ENCODE results near the gene MARCHF2.
"Not testable (repeated sequence)": the region's sequence is repeated elsewhere in the genome, so short reads cannot be mapped to it uniquely, and the experiment has no call there.

The MARCHF2 gene, protein sequence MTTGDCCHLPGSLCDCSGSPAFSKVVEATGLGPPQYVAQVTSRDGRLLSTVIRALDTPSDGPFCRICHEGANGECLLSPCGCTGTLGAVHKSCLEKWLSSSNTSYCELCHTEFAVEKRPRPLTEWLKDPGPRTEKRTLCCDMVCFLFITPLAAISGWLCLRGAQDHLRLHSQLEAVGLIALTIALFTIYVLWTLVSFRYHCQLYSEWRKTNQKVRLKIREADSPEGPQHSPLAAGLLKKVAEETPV

DNA sequence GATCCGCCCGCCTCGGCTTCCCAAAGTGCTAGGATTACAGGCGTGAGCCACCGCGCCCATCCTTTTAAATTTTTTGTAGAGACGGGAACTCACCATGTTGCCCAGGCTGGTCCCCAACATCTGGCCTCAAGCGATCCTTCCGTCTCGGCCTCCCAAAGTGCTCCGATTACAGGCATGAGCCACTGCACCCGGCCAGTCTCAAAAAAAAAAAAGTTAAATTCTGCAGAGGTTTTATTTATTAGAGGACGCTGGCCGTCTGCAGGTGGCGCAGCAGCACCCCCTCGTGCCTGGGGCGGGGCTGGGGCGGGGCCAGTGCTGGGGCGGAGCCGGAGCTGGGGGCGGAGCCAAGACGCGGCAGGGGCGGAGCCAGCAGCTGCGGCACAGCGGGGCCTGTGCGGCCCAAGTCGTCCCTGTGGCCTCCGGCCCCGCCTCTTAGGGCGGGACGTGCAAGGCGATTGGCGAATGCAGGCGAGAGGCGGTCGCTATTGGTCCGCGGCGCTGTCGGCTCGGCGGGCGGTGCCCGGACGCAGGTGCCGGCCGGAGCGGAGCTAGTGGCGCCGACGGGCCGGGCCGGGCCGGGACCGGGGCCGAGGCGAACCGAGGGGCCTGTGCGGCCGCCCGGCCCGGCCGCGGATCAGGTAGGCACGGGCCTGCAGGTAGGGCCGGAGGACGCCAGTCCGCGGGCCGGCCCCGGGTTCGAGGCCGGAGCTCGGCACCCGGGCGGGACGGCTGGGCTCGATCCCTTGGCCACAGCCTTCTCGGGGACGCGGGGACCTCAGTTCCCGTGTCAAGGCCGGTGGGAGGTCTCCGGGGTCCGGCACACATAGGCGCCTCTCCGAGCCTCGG, at the start of gene MARCHF2:
MARCHF2 (plus strand) TSS at position 523 of the 846 bp plus-strand sequence. CDS start 8,536 bp downstream, outside the sequence.
- DNase-seq: peak; percentile 99

DNA sequence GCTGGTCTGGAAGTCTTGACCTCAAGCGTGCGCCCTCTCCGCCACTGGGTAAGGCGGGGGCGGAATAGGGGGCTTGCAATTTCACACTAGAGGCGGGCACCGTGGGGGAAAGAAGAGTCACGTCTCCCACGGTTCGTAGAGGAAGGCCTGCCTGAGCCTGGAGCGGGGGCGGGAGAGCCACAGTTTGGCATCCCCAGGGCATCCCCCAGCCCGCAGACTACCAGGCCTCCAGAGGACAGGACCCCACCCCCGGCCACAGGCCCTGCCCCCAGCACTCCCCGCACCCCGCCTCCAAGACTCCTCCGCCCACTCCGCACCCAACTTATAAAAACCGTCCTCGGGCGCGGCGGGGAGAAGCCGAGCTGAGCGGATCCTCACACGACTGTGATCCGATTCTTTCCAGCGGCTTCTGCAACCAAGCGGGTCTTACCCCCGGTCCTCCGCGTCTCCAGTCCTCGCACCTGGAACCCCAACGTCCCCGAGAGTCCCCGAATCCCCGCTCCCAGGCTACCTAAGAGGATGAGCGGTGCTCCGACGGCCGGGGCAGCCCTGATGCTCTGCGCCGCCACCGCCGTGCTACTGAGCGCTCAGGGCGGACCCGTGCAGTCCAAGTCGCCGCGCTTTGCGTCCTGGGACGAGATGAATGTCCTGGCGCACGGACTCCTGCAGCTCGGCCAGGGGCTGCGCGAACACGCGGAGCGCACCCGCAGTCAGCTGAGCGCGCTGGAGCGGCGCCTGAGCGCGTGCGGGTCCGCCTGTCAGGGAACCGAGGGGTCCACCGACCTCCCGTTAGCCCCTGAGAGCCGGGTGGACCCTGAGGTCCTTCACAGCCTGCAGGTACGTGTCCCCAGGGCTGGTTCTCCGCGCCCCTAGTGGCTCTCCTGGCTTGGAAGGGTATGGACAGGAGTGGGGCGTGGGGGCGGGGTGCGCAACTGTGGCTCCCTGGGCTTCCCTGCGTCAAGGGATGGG, 49.0 kb upstream of the MARCHF2 start, which contains the start of gene ANGPTL4:
ANGPTL4 (plus strand) TSS at position 353 of the 969 bp plus-strand sequence; CDS start at position 520, 167 bp downstream.
- DNase-seq: peak; percentile 91 to 95 (median 92)

DNA sequence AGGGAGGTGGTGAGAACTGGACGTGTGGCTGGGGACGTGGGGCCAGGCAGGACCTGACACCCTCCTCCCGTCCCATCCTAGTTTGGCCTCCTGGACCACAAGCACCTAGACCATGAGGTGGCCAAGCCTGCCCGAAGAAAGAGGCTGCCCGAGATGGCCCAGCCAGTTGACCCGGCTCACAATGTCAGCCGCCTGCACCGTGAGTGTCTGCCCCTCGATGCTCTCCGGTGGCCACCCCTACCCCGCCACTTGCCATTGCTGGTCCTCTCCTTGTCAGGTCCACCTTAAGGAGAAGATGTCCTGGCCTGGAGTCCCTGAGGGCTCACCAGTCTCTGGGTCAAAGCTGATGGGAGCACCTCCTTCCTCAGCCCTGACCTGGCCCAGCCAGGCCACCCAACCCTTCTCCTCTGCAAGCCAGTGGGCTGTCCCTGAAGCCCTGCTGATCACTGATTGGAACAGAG, 47.0 kb upstream of the MARCHF2 start:
- no peak for DNase-seq

DNA sequence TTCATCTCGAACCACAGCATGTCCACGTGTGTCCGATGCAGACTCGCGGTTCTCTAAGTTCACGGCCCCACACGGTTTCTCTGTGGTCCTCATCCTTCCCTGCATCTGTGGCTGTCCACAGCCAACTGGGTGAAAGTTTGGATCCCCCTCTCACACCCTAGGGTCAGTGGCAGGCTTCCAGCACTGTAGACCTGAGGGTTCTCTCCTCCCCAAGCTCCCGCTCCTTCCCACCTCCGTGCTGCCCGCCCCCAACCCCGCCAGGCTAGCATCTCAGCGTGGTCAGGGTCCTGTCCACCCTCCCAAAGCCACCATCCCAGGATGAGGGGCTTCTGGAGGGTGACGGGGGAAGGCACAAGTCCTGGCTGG, 46.2 kb upstream of the MARCHF2 start:
- DNase-seq: no peak

DNA sequence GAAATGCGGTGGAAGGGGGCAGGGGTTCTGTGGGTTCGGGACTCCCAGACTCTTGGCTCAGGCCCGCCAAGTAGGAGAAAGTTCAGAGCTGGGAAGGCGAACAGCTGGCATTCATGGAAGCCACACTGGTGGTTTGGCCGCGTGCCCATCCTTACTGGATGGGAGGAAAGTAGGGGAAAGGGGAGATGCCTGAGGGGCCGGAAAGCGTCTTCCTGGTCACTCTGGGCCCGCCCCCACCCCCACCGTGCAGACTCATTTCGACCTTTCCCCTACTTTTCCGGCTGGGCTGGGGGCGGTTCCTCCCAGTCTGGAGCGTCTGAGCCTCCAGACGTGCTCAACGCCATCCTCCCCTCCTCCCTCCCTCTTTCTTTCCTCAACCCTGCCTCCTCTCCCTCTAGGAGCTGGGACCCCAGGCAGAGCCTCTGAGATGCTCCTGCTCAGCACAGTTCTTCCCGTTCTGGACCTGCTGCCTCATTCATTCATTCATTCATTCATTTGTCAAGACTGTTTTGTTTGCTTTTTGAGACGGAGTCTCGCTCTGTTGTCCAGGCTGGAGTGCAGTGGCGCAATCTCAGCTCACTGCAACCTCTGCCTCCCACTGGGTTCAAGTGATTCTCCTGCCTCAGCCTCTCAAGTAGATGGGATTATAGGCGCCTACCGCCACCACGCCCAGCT, 45.6 kb upstream of the MARCHF2 start:
- peak; percentile 43 to 77 (median 65) for DNase-seq

DNA sequence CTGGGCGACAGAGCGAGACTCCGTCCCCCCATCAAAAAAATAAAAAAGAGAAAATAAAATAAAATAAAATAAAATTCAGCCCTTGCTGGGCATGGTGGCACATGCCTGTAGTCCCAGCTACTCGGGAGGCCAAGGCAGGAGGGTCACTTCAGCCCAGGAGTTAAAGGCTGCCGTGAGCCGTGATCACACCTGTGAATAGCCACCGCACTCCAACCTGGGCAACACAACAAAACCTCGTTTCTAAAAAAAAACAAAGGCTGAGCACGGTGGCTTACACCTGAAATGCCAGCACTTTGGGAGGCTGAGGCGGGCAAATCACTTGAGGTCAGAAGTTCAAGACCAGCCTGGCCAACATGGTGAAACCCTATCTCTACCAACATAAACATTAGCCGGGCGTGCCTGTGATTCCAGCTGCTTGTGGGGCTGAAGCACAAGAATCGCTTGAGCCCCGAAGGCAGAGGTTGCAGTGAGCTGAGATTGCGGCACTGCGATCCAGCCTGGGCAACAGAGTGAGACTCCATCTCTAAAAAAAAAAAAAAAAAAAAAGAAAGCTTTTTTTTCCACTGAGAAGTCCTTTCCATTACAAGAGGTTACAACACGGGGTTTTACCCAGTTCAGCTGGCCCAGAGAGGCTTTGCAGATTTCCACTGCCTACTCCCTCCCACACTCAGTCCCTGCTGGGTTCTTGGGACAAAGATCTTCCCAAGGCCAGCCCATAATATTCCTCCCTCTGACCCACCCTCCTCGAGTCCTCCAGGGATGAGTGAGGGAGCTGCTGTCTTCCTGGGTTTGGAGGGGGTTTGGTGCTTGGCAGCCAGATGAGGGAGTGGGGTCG, 42.7 kb upstream of the MARCHF2 start:
- peak; percentile 56 to 75 (median 71) for DNase-seq

DNA sequence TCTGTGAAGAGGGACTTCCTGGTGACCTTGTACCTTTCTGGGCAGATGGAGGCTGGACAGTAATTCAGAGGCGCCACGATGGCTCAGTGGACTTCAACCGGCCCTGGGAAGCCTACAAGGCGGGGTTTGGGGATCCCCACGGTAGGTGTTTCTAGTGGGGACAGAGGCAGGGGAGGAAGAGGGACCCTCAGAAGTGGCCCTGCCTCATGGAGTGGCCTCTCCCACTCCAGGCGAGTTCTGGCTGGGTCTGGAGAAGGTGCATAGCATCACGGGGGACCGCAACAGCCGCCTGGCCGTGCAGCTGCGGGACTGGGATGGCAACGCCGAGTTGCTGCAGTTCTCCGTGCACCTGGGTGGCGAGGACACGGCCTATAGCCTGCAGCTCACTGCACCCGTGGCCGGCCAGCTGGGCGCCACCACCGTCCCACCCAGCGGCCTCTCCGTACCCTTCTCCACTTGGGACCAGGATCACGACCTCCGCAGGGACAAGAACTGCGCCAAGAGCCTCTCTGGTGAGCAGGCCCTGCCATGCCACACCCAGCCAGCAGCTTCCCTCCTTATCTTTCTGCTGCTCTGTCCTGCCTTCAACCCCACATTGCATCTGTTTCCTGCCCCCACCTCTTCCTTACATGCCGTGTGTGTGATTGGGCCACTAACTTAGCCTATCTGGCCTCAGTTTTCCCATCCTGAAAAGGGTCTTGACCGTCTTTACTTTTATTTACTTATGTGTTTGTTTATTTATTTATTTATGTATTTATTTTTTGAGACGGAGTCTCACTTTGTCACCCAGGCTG, 41.9 kb upstream of the MARCHF2 start:
- DNase-seq: no peak

DNA sequence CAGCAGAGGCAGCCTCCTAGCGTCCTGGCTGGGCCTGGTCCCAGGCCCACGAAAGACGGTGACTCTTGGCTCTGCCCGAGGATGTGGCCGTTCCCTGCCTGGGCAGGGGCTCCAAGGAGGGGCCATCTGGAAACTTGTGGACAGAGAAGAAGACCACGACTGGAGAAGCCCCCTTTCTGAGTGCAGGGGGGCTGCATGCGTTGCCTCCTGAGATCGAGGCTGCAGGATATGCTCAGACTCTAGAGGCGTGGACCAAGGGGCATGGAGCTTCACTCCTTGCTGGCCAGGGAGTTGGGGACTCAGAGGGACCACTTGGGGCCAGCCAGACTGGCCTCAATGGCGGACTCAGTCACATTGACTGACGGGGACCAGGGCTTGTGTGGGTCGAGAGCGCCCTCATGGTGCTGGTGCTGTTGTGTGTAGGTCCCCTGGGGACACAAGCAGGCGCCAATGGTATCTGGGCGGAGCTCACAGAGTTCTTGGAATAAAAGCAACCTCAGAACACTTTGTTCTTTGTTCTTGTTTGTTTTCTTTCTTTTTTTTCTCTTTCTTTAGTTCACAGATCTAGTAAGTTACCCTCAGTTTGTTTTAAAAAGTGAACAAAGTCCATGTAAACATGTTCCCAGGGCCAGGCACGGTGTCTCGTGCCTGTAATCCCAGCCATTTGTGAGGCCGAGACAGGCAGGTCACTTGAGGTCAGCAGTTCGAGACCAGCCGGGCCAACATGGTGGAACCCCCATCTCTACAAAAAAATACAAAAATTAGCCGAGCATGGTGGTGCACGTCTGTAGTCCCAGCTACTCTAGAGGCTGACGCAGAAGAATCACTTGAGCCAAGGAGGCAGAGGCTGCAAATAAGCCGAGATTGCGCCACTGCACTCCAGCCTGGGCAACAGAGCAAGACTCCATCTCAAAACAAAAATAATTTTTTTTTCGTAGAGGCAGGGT, 39.0 kb upstream of the MARCHF2 start:
- no peak for DNase-seq

DNA sequence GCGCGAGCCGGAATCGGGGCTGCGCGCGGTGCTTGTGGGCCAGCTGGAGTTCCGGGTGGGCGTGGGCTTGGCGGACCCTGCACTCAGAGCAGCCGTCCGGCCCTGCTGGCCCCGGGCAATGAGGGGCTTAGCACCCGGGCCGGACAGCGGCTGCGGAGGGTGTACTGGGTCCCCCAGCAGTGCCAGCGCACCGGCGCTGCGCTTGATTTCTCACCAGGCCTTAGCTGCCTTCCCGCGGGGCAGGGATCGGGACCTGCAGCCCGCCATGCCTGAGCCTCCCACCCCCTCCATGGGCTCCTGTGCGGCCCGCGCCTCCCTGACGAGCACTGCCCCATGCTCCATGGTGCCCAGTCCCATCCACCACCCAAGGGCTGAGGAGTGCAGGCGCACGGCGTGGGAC, 37.3 kb upstream of the MARCHF2 start:
- DNase-seq: not testable (repeated sequence)

DNA sequence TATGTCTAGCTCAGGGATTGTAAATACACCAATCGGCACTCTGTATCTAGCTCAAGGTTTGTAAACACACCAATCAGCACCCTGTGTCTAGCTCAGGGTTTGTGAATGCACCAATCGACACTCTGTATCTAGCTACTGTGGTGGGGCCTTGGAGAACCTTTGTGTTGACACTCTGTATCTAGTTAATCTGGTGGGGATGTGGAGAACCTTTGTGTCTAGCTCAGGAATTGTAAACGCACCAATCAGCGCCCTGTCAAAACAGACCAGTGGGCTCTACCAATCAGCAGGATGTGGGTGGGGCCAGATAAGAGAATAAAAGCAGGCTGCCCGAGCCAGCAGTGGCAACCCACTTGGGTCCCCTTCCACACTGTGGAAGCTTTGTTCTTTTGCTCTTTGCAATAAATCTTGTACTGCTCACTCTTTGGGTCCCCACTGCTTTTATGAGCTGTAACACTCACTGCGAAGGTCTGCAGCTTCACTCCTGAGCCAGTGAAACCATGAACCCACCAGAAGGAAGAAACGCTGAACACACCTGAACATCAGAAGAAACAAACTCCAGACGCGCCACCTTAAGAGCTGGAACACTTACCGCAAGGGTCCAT, 36.6 kb upstream of the MARCHF2 start:
- not testable (repeated sequence) for DNase-seq

DNA sequence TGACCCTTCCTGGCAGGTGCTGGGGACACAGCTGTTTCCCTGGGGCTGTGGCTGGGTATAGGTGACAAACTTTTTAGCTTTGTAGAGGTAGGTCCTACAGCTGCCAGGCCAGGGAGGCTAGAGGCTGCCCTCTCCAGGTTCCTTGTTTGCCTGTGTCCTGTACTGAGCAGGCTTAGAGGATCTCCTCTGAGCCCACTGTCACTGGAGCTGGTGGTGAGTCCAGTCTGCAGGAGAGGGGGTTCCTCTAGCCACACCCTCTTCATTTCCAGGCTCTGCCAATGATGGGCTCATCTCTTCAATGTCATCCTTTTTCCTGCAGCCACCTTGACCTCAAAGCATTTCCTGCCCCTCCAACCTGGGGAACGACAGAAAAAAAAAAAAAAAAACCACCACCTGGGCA, 35.5 kb upstream of the MARCHF2 start:
- no peak for DNase-seq

DNA sequence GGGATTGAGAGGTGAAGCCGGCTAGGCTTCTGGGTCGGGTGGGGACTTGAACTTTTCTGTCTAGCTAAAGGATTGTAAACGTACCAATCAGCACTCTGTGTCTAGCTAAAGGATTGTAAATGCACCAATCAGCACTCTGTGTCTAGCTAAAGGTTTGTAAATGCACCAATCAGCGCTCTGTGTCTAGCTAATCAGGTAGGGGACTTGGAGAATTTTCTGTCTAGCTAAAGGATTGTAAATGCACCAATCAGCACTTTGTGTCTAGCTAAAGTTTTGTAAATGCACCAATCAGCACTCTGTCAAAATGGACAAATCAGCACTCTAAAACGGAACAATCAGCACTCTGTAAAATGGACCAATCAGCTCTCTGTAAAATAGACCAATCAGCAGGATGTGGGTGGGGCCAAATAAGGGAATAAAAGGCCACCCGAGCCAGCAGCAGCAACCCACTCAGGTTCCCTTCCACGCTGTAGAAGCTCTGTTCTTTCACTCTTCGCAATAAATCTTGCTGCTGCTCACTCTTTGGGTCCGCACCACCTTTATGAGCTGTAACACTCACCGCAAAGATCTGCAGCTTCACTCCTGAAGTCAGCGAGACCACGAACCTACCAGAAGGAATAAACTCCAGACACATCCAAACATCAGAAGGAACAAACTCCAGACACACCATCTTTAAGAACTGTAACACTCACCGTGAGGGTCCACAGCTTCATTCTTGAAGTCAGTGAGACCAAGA, 33.8 kb upstream of the MARCHF2 start:
- DNase-seq: not testable (repeated sequence)

DNA sequence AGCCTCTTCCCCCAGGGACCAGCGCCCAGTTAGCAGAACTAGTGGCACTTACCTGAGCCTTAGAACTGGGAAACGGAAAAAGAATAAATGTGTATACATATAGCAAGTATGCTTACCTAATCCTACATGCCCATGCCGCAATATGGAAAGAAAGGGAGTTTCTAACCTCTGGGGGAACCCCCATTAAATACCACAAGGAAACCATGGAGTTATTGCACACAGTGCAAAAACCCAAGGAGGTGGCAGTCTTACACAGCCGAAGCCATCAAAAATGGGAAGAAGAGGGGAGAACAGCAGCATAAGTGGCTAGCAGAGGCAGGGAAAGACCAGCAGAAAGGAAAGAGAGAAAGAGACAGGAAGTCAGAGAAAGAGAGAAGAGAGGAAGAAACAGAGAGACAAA, 28.5 kb upstream of the MARCHF2 start:
- DNase-seq: peak; percentile 74 to 78 (median 76)

DNA sequence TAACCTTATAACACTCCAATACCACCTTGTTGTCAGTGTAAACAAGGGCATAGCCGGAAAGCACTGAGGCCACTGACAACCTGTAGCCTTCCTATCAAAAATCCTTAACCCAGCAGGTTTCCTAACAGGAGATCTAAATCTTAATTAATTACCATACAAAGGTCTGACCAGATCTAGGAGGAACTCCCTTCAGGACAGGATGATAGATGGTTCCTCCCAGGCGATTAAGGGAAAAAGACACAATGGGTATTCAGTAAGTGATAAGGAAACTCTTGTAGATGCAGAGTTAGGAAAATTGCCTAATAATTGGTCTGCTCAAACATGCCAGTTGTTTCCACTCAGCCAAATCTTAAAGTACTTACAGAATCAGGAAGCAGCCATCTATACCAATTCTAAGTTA, 28.0 kb upstream of the MARCHF2 start:
- DNase-seq: peak; percentile 26 to 49 (median 29)

DNA sequence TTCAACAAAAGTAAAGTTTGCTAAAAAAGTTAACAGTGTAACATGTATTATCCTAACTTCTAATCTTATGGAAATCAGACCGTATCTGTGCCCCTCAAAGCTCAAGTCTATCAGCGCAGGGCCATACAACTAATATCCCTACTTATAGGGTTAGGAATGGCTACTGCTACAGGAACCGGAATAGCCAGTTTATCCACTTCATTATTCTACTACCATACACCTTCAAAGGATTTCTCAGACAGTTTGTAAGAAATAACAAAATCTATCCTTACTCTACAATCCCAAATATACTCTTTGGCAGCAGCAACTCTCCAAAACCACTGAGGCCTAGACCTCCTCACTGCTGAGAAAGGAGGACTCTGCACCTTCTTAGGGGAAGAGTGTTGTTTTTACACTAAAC, 27.5 kb upstream of the MARCHF2 start:
- not testable (repeated sequence) for DNase-seq

DNA sequence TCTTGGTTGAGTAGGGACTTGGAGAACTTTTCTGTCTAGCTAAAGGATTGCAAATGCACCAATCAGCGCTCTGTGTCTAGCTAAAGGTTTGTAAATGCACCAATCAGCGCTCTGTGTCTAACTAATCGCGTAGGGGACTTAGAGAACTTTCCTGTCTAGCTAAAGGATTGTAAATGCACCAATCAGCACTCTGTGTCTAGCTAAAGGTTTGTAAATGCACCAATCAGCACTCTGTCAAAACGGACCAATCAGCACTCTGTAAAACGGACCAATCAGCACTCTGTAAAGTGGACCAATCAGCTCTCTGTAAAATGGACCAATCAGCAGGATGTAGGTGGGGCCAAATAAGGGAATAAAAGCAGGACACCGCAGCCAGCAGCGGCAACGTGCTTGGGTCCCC, 26.7 kb upstream of the MARCHF2 start:
- DNase-seq: not testable (repeated sequence)

DNA sequence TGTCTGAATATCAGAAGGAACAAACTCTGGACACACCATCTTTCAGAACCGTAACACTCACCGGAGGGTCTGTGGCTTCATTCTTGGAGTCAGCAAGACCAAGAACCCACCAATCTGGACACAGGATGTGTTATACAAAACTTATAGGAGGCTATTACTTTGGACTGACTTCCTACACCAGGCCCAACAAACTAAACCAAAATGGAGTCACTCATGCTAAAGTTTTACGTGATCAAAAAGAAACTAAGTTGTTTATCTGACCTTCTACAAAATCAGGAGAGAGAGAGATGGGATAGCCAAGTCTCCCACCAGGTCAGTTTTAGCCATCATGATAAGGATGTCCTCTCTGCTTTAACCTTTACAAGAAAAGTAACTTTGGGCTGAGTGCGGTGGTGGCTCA, 26.1 kb upstream of the MARCHF2 start:
- DNase-seq: no peak
